Activated CD4-positive, alpha-beta T cell treated with anti-CD3 and anti-CD28 coated beads, Interleukin-2, amount 10 ng/mL, durations not matched to agents 24 days and 14 days (primary cell): ENCODE data around the gene HAUS7. TPM values are rescaled to one million over a fixed set of nuclear protein-coding genes. Genes with fewer than 3 reads are reported as not detected.

Experiments used
- DNase-seq: peaks from one replicate; pipeline ENCODE4 v3.0.0; 2022
- H3K27ac Mint-ChIP-seq: one replicate; pipeline ENCODE4 v1.8.0; 2022; ENCODE audit warnings: mild to moderate bottlenecking, mixed read lengths
- H3K27me3 Mint-ChIP-seq: one replicate; pipeline ENCODE4 v1.8.0; 2022; ENCODE audit warnings: mixed read lengths
- H3K36me3 Mint-ChIP-seq: one replicate; pipeline ENCODE4 v1.8.0; 2022; ENCODE audit warnings: low read depth, mild to moderate bottlenecking, mixed read lengths
- H3K4me1 Mint-ChIP-seq: one replicate; pipeline ENCODE4 v1.8.0; 2021; ENCODE audit warnings: mixed read lengths
- H3K4me3 Mint-ChIP-seq: one replicate; pipeline ENCODE4 v1.8.0; 2022; ENCODE audit warnings: mild to moderate bottlenecking, moderate library complexity, mixed read lengths
- H3K9me3 Mint-ChIP-seq: one replicate; pipeline ENCODE4 v1.8.0; 2021; ENCODE audit warnings: mixed read lengths
- intact Hi-C: fragments of 100-400 bp; cut with micrococcal nuclease; formaldehyde crosslinking; loops from one replicate; pipeline ENCODE4 v1.15.1; 2023
- total RNA-seq: library from RNA; stranded (reverse); gene quantifications from 2 replicates; pipeline ENCODE4 v1.2.3, GENCODE V29; 2022

HAUS7 gene
- total RNA-seq, 1 donor from 2014 or later: 79.4 TPM

- Mint-ChIP-seq H3K9me3 (no peaks in the 10 kb centered on the region), H3K27me3 (no peaks in the 10 kb centered on the region), H3K36me3 (no peaks in the 10 kb centered on the region), H3K4me1 (no peaks in the 10 kb centered on the region), H3K4me3 (no peak overlapping the region), H3K27ac (no peak overlapping the region)
- DNase-seq: peak; percentile 94
- intact Hi-C loops: loop anchor here (1.0 kb wide), 4 partner anchors 36 to 566 kb away; no protein-coding TSS in a partner anchor
These were observed 37.3 kb upstream of the HAUS7 start for GRCh38 chrX:153507484-153508178.

DNA sequence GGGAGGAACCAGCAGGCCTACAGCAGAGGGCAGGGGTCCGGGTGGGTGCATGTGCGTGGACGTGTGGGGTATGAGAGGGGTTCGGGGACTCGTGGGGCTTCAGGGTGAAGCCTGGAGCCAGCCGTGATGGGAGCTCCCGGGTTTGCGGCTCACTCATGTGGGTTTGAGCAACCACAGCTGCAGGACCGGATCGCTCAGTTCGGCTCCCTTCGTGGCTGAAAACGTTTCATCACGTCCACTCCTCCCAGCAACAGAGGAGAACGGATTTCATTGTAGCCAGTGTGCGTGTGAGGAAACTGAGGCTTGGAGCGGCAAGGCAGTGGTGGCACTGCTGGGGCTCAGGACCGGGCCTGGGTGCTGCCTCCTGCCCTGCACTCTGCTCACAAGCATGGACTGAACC is 35.0 kb upstream of the HAUS7 start:
- Mint-ChIP-seq H3K36me3 (no peaks in the 10 kb centered on the region), H3K4me3 (no peak overlapping the region), H3K9me3 (no peaks in the 10 kb centered on the region), H3K27me3 (no peaks in the 10 kb centered on the region), H3K4me1 (no peaks in the 10 kb centered on the region), H3K27ac (no peak overlapping the region)
- no peak for DNase-seq
- intact Hi-C loops: no loop called here

DNA sequence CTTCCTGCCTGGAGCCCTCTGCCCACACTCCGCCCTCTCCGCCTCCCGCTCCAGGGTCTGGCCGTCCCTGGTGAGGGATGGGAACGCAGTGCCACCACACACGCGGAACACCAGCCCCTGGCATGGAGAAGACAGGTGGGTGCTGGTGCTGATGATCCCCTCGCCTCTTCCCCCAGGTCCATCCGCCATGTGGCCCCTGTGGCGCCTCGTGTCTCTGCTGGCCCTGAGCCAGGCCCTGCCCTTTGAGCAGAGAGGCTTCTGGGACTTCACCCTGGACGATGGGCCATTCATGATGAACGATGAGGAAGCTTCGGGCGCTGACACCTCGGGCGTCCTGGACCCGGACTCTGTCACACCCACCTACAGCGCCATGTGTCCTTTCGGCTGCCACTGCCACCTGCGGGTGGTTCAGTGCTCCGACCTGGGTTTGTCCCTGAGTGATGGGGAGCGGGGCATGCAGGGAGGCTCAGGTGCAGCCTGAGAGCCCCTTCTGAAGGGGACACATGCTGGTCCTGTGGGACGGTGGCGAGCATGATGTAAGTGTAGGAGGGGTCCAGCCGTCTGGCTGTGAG is 34.2 kb upstream of the HAUS7 start:
- H3K27ac Mint-ChIP-seq: no peak overlapping the region
- no peaks in the 10 kb centered on the region for H3K4me1 Mint-ChIP-seq
- no peaks in the 10 kb centered on the region for H3K9me3 Mint-ChIP-seq
- intact Hi-C loops: no loop called here
- H3K4me3 Mint-ChIP-seq: no peak overlapping the region
- no peak for DNase-seq
- no peaks in the 10 kb centered on the region for H3K27me3 Mint-ChIP-seq
- H3K36me3 Mint-ChIP-seq: no peaks in the 10 kb centered on the region

- no peak overlapping the region for H3K4me3 Mint-ChIP-seq
- no peak overlapping the region for H3K27ac Mint-ChIP-seq
- no peaks in the 10 kb centered on the region for H3K4me1 Mint-ChIP-seq
- no peaks in the 10 kb centered on the region for H3K27me3 Mint-ChIP-seq
- intact Hi-C loops: no loop called here
- no peak for DNase-seq
- no peaks in the 10 kb centered on the region for H3K9me3 Mint-ChIP-seq
- no peaks in the 10 kb centered on the region for H3K36me3 Mint-ChIP-seq
These were observed 32.4 kb upstream of the HAUS7 start for GRCh38 chrX:153502796-153503195.

GRCh38 chrX:153502131-153502530 is 31.8 kb upstream of the HAUS7 start:
- H3K4me3 Mint-ChIP-seq: no peak overlapping the region
- H3K36me3 Mint-ChIP-seq: no peaks in the 10 kb centered on the region
- no peak for DNase-seq
- intact Hi-C loops: no loop called here
- no peaks in the 10 kb centered on the region for H3K27me3 Mint-ChIP-seq
- H3K9me3 Mint-ChIP-seq: no peaks in the 10 kb centered on the region
- H3K4me1 Mint-ChIP-seq: no peaks in the 10 kb centered on the region
- no peak overlapping the region for H3K27ac Mint-ChIP-seq

DNA sequence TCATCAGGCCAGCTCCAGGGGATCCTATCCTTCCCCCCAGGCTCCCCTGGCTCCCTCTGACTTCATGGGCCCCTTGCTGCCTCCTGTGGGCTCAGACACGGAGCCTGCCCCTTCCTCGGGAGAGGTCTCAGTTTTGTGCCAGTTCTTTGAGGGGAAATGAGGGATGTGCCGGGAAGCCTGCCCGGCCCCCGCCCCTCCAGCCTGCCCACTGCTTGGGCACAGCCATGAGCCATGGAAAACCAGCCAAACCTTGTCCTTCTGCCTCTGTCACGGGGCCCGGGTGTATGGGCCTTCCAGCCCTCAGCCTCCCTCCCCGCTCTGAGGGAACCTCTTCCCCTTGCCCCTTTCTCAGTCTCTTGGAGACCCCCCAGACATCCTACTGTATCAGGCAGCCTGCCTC is 31.2 kb upstream of the HAUS7 start:
- Mint-ChIP-seq H3K36me3 (no peaks in the 10 kb centered on the region), H3K4me1 (no peaks in the 10 kb centered on the region), H3K27me3 (no peaks in the 10 kb centered on the region), H3K4me3 (no peak overlapping the region), H3K27ac (no peak overlapping the region), H3K9me3 (no peaks in the 10 kb centered on the region)
- intact Hi-C loops: no loop called here
- DNase-seq: no peak

DNA sequence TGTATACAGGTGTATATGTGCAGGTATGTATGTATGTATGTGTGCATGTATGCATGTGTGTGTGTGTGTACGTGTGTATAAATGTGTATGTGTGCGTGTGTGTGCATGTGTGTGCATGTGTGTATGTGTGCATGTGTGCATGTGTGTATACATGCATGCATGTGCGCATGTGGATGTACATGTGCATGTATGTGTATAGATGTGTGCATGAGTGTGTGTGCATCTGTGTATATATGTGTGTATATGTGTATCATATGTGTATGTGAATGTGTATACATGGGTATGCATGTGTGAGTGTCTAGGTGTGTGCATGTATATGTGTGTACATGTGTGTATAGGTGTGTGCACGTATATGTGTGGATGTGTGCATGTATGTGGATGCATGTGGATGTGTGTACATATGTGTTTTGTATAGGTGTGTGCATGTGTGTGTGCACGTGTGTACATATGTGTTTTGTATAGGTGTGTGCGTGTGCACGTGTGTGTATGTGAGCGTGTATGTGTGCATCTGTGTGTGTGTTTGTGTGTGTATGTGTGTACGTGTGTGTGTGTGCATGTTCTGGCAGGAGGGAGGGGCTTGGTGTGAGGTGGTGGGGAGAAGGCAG is 30.4 kb upstream of the HAUS7 start:
- Mint-ChIP-seq H3K27ac (no peak overlapping the region), H3K36me3 (no peaks in the 10 kb centered on the region), H3K4me1 (no peaks in the 10 kb centered on the region), H3K9me3 (no peaks in the 10 kb centered on the region), H3K27me3 (no peaks in the 10 kb centered on the region), H3K4me3 (no peak overlapping the region)
- DNase-seq: no peak
- intact Hi-C loops: no loop called here

- H3K36me3 Mint-ChIP-seq: no peaks in the 10 kb centered on the region
- no peak overlapping the region for H3K27ac Mint-ChIP-seq
- H3K4me3 Mint-ChIP-seq: no peak overlapping the region
- peaks cover 2% of the 10 kb centered on the region for H3K27me3 Mint-ChIP-seq
- H3K4me1 Mint-ChIP-seq: no peaks in the 10 kb centered on the region
- no peak for DNase-seq
- intact Hi-C loops: no loop called here
- no peaks in the 10 kb centered on the region for H3K9me3 Mint-ChIP-seq
These were observed 29.5 kb upstream of the HAUS7 start for GRCh38 chrX:153499876-153500275.

DNA sequence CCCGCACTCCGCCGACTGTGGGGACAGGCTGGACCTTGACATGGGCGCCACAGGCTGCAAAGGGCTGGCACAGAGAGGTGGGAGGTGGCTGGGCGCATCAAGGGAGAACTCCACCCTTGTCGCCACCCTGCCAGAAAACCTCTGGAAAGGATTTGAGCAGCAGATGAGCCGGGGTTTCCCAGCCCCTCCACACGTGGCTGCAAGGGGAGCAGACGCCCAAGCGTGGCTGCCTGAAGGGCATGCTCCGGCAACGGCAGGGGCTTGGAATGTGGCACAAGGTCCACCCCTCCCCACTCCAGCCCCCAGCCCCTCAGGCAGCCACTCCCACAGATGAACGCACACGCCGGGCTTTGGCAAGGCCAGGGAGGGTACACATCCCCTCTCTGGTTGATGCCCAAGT is 29.0 kb upstream of the HAUS7 start:
- no peak overlapping the region for H3K4me3 Mint-ChIP-seq
- no peaks in the 10 kb centered on the region for H3K9me3 Mint-ChIP-seq
- H3K27ac Mint-ChIP-seq: no peak overlapping the region
- peaks cover 2% of the 10 kb centered on the region for H3K27me3 Mint-ChIP-seq
- DNase-seq: no peak
- intact Hi-C loops: no loop called here
- H3K4me1 Mint-ChIP-seq: no peaks in the 10 kb centered on the region
- H3K36me3 Mint-ChIP-seq: no peaks in the 10 kb centered on the region

DNA sequence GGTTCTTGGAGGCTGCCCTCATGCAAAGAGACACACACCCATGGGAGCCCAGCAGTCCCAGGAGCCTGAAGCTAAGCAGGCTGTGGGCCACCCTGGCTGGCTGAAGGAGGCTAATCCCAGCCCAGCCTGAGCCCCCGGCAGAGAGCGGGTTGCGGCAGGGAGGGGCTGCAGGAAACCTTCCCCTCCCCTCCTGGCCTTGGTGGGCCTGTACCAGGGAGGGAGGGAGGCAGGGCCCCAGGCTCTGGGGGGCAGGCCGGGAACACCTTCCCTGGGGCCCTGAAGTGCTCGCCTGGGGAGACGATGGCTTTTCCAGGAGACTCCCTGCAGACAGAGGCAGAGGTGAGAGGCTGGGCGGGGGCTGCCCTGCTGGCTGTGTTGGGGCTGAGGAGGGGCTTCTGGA is 28.1 kb upstream of the HAUS7 start:
- Mint-ChIP-seq H3K4me3 (no peak overlapping the region), H3K9me3 (no peaks in the 10 kb centered on the region), H3K27me3 (peaks cover 3% of the 10 kb centered on the region), H3K36me3 (no peaks in the 10 kb centered on the region), H3K4me1 (no peaks in the 10 kb centered on the region), H3K27ac (no peak overlapping the region)
- DNase-seq: no peak
- intact Hi-C loops: no loop called here

GRCh38 chrX:153496590-153496959 is 26.2 kb upstream of the HAUS7 start:
- Mint-ChIP-seq H3K36me3 (no peaks in the 10 kb centered on the region), H3K4me3 (no peak overlapping the region), H3K27me3 (peaks cover 3% of the 10 kb centered on the region), H3K27ac (no peak overlapping the region), H3K4me1 (no peaks in the 10 kb centered on the region), H3K9me3 (no peaks in the 10 kb centered on the region)
- DNase-seq: no peak
- intact Hi-C loops: no loop called here

DNA sequence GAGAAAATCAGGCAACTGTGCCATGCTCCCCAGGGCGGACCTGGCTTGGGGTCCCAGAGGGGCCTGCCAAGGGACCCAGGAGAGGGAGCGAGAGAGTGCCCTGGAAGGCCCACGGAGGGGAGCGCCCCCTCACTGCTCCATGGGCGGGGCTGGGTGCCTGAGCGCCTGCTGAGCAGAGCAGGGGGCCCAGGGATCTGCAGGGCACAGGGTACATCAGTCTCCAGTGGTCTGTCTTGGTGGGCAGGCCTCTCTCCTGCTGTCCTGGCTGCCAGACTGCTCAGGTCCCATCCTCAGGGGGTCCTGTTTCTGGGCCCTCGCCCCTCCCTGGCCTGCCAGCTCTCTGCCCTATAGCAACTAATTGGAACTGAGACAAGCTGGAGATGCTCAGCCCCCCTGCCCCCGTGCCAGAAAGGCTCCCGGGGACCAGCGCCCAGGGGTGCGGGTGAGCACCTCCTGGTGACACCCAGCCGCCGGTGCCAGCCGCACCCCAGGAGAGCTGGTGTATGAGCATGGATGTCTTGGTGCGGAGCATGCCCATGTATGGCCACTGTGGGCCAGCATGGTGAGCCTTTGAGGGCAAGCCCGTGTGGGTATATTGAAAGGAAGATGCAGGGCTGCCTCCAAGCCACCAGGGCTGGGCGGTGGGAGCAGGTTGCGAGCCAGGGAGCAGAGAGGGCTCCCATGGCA is 25.7 kb upstream of the HAUS7 start:
- Mint-ChIP-seq H3K27me3 (peaks cover 3% of the 10 kb centered on the region), H3K27ac (no peak overlapping the region), H3K4me1 (no peaks in the 10 kb centered on the region), H3K4me3 (no peak overlapping the region), H3K36me3 (no peaks in the 10 kb centered on the region), H3K9me3 (no peaks in the 10 kb centered on the region)
- intact Hi-C loops: no loop called here
- no peak for DNase-seq

DNA sequence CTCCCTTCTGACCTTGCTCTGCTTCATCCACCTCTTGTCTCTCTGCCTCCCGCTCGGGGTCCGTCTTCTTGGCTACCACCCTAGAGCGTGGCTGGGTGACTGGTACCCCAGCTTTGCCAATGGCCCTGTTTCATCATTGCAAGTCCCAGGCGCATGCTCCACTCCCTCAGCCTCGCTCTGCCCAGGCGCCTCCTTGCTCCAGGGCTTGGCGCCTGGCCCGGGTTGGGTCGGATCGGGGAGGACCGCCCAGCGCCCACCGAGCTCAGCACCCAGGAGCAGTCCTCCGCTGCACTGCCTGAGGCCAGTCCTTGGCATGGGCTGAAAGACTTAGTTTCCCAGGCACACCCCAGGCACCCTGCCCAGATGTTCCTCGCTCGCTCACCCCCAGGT is 25.0 kb upstream of the HAUS7 start:
- DNase-seq: no peak
- H3K36me3 Mint-ChIP-seq: no peaks in the 10 kb centered on the region
- H3K27me3 Mint-ChIP-seq: peaks cover 3% of the 10 kb centered on the region
- no peaks in the 10 kb centered on the region for H3K4me1 Mint-ChIP-seq
- no peak overlapping the region for H3K4me3 Mint-ChIP-seq
- intact Hi-C loops: no loop called here
- H3K9me3 Mint-ChIP-seq: no peaks in the 10 kb centered on the region
- no peak overlapping the region for H3K27ac Mint-ChIP-seq

GRCh38 chrX:153494541-153495361 is 24.4 kb upstream of the HAUS7 start, which contains the start of gene BGN:
TSS of gene BGN (plus strand) at chrX:153494980. CDS start at chrX:153504632, 9,652 bp downstream.
- H3K4me3 Mint-ChIP-seq: no peak within 1 kb of the TSS
- peaks cover 3% of the 10 kb centered on the region for H3K27me3 Mint-ChIP-seq
- no peaks in the 10 kb centered on the region for H3K4me1 Mint-ChIP-seq
- no peak within 1 kb of the TSS for H3K27ac Mint-ChIP-seq
- DNase-seq: no peak
- no peaks in the 10 kb centered on the region for H3K9me3 Mint-ChIP-seq
- intact Hi-C loops: no loop called here
- H3K36me3 Mint-ChIP-seq: no peaks in the 10 kb centered on the region
